Skeletal muscle satellite cell (primary cell): ENCODE measurements around the gene SPTBN2. TPM values are rescaled to one million over a fixed set of nuclear protein-coding genes. Genes with fewer than 3 reads are reported as not detected.
"Not testable (repeated sequence)": the region's sequence is repeated elsewhere in the genome, so short reads cannot be mapped to it uniquely, and the experiment has no call there.

ENCODE experiments used
- H3K27me3 ChIP-seq: 2 replicates; pipeline ENCODE4 v1.7.0; 2013; ENCODE audit warnings: low read length; ENCODE audit not compliant: control insufficient read depth, insufficient read depth
- H3K36me3 ChIP-seq: 2 replicates; pipeline ENCODE4 v1.7.0; 2013; ENCODE audit warnings: mild to moderate bottlenecking, control low read depth, low read length; ENCODE audit not compliant: insufficient read depth
- H3K4me1 ChIP-seq: 2 replicates; pipeline ENCODE4 v1.7.0; 2013; ENCODE audit warnings: low read length; ENCODE audit not compliant: control insufficient read depth, insufficient read depth
- H3K4me2 ChIP-seq: 2 replicates; pipeline ENCODE4 v1.7.0; 2013; ENCODE audit warnings: mild to moderate bottlenecking, low read length
- H3K4me3 ChIP-seq: 2 replicates; pipeline ENCODE4 v1.7.0; 2013; ENCODE audit warnings: low read length
- H3K9ac ChIP-seq: 2 replicates; pipeline ENCODE4 v1.7.0; 2013; ENCODE audit warnings: mild to moderate bottlenecking, low read depth, low read length, moderate library complexity
- H3K9me3 ChIP-seq: replicated peaks from 2 replicates; pipeline ENCODE4 v1.7.0; 2013; ENCODE audit warnings: mild to moderate bottlenecking, control low read depth, low read length
- small RNA-seq: library from RNA; depleted of rRNA; stranded (forward); fragments of <200 nt; gene quantifications from one replicate; pipeline ENCODE3, GENCODE V24; 2012

The SPTBN2 gene

DNA sequence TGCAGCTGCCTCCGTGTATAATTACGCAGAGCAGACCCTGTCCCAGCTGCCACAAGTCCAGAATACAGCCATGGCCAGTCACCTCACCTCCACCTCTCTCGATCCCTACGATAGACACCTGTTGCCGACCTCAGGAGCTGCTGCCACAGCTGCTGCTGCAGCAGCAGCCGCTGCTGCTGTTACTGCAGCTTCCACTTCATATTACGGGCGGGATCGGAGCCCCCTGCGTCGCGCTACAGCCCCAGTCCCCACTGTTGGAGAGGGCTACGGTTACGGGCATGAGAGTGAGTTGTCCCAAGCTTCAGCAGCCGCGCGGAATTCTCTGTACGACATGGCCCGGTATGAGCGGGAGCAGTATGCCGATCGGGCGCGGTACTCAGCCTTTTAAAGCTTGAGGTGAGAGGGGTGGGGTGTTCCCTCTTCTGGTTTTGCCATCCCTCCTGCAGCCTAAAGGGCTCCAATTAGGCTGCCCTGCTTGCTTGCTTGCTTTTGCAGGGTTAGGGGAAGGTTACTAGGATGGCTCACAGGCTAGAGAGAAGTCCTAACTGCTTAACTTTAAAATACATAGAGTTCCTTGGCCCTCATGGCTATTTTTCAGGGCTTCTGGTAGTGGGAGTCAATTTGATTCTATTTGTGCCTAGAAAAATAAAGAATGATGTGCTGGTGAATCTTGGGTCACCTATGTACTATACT is 85.1 kb downstream of the SPTBN2 start:
- peak overlapping the region; percentile 33 for H3K4me3 ChIP-seq
- peak overlapping the region; percentile 84 for H3K4me2 ChIP-seq
- peaks cover 54% of the 10 kb centered on the region for H3K4me1 ChIP-seq
- no peak overlapping the region for H3K9ac ChIP-seq
- no peaks in the 10 kb centered on the region for H3K9me3 ChIP-seq
- peaks cover 87% of the 10 kb centered on the region for H3K36me3 ChIP-seq
- no peaks in the 10 kb centered on the region for H3K27me3 ChIP-seq

DNA sequence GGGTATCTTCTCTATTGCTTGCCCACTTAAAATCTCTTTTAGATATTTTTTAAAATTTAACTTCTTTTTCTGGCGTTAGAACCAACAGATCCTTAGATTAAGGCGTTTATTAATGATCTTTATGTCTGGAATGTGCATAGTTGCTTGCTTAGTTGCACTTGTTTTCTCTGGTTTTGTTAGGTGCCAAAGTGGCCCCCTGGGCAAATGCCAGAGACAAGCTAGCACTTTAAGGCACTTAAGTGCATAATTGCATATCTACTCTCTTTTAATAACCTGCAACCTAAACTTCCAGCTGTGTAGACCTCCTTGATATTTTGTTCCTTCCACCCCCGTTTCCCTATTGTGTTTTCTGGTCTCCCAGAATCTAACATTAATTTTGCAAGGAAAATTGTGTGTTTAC is 87.2 kb downstream of the SPTBN2 start:
- Histone ChIP-seq H3K27me3 (no peaks in the 10 kb centered on the region), H3K4me1 (peaks cover 63% of the 10 kb centered on the region), H3K4me3 (peak overlapping the region; percentile 78), H3K4me2 (peak overlapping the region; percentile 84), H3K36me3 (peaks cover 73% of the 10 kb centered on the region), H3K9ac (peak overlapping the region; percentile 26), H3K9me3 (no peaks in the 10 kb centered on the region)

DNA sequence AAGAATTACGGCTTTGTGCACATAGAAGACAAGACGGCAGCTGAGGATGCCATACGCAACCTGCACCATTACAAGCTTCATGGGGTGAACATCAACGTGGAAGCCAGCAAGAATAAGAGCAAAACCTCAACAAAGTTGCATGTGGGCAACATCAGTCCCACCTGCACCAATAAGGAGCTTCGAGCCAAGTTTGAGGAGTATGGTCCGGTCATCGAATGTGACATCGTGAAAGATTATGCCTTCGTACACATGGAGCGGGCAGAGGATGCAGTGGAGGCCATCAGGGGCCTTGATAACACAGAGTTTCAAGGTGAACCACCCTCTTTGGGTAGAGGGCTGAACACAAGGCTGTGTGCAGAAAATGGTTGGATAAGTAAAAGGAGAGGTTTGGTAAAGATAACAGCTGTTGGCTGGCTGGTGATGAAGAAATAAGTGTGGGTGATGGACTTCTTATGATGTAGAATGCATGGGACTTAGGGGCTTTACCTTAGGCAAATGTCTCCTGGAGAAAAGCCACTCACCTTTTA is 89.1 kb downstream of the SPTBN2 start:
- peak overlapping the region; percentile 84 for H3K4me2 ChIP-seq
- H3K4me1 ChIP-seq: peaks cover 59% of the 10 kb centered on the region
- peak overlapping the region; percentile 93 for H3K9ac ChIP-seq
- H3K36me3 ChIP-seq: peaks cover 54% of the 10 kb centered on the region
- peak overlapping the region; percentile 78 for H3K4me3 ChIP-seq
- H3K9me3 ChIP-seq, H3K27me3 ChIP-seq: not testable (repeated sequence)

DNA sequence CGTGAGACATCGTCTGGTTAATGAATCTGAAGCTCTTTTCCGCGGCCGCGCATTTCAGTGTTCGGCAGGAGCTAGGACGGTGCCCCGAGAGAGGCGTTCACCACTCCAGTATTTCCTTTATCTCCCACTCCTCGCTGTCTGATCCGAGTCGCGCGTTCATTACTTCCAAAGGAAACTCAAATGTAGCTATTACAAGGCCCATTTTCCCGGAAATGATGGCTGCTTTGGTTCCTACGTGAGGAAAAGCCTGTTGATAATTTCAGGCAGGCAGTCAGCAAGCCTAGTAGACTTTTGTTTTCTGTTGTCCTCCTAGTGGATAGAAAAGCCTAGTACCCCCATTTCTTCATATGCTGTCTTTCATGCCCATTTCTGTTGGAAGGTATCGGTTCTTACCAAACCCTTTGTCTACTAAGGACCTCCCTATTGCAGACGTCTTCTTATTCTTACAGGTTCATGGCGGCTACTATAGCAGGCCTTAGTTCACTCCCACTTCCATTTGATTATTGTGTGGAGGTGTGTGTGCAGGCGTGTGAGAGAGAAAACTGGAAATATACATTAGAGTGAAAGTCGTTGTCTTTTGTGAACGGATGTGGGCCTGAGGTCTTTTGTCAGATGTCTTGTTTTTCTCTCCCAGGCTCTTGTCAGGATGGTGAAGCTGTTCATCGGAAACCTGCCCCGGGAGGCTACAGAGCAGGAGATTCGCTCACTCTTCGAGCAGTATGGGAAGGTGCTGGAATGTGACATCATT is 89.8 kb downstream of the SPTBN2 start:
- no peaks in the 10 kb centered on the region for H3K9me3 ChIP-seq
- peaks cover 53% of the 10 kb centered on the region for H3K36me3 ChIP-seq
- peak overlapping the region; percentile 84 for H3K4me2 ChIP-seq
- H3K4me3 ChIP-seq: peak overlapping the region; percentile 78
- peaks cover 54% of the 10 kb centered on the region for H3K4me1 ChIP-seq
- H3K9ac ChIP-seq: peak overlapping the region; percentile 93
- no peaks in the 10 kb centered on the region for H3K27me3 ChIP-seq

DNA sequence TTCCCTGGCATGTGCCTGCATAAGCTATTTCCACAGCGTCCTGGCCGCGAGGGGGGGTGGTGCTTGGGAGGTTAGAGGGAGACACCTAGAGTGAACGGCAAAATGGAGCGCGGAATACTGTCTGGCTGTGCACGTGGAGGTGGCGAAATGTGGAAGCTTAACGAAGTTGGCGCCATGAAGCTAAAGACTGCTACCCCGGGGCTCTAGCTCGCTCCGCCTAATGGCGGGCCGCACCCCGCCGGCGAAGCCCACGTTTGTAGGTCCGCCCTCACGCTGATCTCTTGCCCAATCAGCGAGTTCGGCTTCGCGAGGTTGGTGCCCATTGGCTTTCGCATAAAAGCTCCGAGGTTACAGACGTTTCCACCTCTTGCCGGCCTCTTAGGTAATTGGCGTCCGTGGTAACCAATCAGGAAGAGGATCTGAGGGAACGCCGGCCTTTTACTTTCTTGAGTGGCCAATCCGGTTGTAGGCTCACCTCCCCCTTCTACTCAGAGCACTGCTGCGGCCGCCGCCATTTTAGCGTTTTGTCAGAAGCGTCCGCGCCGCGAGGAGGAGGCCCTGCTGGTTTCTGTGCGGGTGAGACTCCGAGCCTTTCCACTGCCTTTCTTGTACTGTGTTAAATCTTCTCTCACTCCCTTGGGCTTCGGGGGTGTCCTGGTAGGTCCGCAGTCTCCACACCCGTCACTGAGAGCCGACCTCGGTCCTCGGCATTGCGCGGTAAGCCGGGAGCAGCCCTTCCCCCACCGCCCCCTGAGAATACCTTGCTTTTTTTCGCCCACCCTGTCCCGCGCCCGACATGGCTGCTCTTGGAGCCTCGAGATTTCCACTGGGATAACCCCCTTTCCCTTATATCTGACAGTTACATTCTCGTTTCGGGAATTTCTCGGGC is 90.6 kb downstream of the SPTBN2 start, which contains the start of gene RBM4:
Gene RBM4 (plus strand): TSS at position 527 of the 889 bp plus-strand sequence. CDS start 1,009 bp downstream, outside the sequence.
- peak within 1 kb of the TSS; percentile 93 for H3K9ac ChIP-seq
- H3K4me2 ChIP-seq: peak within 1 kb of the TSS; percentile 93
- H3K36me3 ChIP-seq: peaks cover 49% of the 10 kb centered on the region
- H3K4me1 ChIP-seq: peaks cover 46% of the 10 kb centered on the region
- H3K27me3 ChIP-seq: no peaks in the 10 kb centered on the region
- peak within 1 kb of the TSS; percentile 78 for H3K4me3 ChIP-seq
- H3K9me3 ChIP-seq: no peaks in the 10 kb centered on the region

DNA sequence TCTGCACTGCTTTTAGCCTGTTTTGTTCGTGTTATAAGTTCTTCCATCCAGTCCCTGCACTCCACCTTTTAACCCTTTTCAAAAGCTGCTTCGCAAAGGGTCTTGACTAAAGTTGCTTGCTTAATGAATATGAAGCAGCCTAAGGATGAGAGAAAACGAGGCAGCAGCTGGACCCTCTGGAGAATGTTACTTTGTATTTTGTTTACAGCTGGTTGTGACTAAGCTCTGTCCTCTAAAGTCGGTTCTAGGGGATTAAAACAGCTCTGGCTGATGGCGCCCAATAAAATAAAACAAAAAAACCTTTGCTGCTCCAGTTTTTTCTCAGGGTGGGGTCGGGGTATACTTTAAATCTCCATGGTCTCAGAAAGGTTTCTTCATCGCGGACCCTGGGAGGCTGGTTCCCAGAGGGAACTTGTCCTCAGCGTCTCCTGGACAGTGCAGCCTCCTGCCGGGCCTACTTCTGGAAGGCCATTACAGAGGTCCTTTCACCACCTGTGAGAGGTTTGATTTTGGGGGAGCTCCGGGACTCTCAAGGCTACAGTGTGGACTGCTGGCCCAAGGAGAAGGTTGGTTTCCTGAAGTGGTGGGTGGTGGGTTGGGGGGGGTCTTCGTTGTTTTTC is 91.3 kb downstream of the SPTBN2 start:
- Histone ChIP-seq H3K9me3 (no peaks in the 10 kb centered on the region), H3K4me3 (peak overlapping the region; percentile 69), H3K9ac (peak overlapping the region; percentile 76), H3K36me3 (peaks cover 44% of the 10 kb centered on the region), H3K4me2 (peak overlapping the region; percentile 93), H3K4me1 (peaks cover 38% of the 10 kb centered on the region), H3K27me3 (no peaks in the 10 kb centered on the region)

DNA sequence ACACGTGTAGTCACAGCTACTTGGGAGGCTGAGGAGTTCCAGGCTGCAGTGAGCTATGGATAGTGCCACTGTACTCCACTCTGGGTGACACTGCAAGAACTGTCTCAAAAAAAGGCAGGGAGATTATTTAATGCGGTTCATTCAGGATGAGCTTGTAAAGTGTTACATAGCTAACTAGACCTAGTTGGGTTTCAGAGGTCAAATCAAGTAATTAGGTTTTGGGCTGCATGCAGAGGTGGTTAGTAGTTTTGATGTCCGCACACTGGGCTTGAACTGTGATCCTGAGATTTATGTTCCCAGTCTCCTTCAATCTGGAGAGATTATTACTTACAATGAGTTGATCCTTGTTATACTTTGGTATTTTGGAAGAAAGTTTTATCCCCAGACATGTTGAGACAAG is 92.6 kb downstream of the SPTBN2 start:
- Histone ChIP-seq H3K9ac (no peak overlapping the region), H3K9me3 (no peaks in the 10 kb centered on the region), H3K4me1 (peaks cover 25% of the 10 kb centered on the region), H3K4me3 (no peak overlapping the region), H3K4me2 (no peak overlapping the region), H3K27me3 (no peaks in the 10 kb centered on the region), H3K36me3 (peaks cover 38% of the 10 kb centered on the region)

Small RNAs within 50 kb of the gene (small RNA-seq; reads per million reads assigned to genes)
- gene RN7SL12P: not detected
